Kidney epithelial cell (primary cell): Measurements from ENCODE around the gene THUMPD1. TPM values are rescaled to one million over a fixed set of nuclear protein-coding genes. Genes with fewer than 3 reads are reported as not detected.
"Not testable (repeated sequence)": the region's sequence is repeated elsewhere in the genome, so short reads cannot be mapped to it uniquely, and the experiment has no call there.

Experiments
- DNase-seq: peaks from one replicate; pipeline ENCODE4 v3.0.0-alpha.2; 2010; ENCODE audit warnings: low read depth
- H3K27me3 ChIP-seq: 2 replicates; pipeline ENCODE4 v1.6.0; 2011; ENCODE audit warnings: low read length; ENCODE audit not compliant: control insufficient read depth, insufficient read depth
- H3K36me3 ChIP-seq: 2 replicates; pipeline ENCODE4 v1.5.1; 2011; ENCODE audit warnings: low read length; ENCODE audit not compliant: control insufficient read depth, insufficient read depth
- H3K4me3 ChIP-seq: 2 replicates; pipeline ENCODE4 v1.5.1; 2011; ENCODE audit warnings: low read depth, mild to moderate bottlenecking, control low read depth, low read length
- total RNA-seq: library from RNA; depleted of rRNA; stranded (reverse); fragments of >200 nt; gene quantifications from 2 replicates; pipeline ENCODE4 v1.2.3, GENCODE V29; 2015
- TF ChIP-seq, protein P1 (sequence below): IDR thresholded peaks from 2 replicates; pipeline ENCODE4 v1.5.1; 2011; ENCODE audit warnings: mild to moderate bottlenecking, moderate library complexity, low read length, control low read depth, inconsistent platforms; ENCODE audit not compliant: insufficient read depth, poor library complexity, severe bottlenecking

Gene THUMPD1
- total RNA-seq, 1 donor from 2014 or later, result 70.8 TPM

DNA sequence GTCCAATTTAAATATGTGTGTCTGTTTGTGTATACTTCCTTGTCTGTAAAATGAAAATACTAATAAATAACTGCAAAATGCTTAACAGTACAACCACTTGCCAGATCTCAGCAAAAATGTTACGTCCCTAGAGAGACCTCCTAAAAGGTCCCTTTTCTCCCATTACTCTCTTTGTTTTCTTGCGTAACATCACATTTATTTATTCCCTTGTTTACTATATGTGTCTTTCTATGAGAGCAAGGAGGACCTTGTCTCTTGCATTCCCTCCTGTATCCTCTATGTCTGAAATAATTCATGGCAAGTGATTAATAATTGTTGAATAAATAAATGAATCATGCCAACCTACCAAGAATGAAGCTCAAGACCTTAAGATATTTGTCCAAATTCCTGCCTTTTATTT lies 24.1 kb upstream of the THUMPD1 start:
- H3K27me3 ChIP-seq, result no peaks in the 10 kb centered on the region
- no peak overlapping the region for H3K4me3 ChIP-seq
- TF ChIP-seq, protein P1, sequence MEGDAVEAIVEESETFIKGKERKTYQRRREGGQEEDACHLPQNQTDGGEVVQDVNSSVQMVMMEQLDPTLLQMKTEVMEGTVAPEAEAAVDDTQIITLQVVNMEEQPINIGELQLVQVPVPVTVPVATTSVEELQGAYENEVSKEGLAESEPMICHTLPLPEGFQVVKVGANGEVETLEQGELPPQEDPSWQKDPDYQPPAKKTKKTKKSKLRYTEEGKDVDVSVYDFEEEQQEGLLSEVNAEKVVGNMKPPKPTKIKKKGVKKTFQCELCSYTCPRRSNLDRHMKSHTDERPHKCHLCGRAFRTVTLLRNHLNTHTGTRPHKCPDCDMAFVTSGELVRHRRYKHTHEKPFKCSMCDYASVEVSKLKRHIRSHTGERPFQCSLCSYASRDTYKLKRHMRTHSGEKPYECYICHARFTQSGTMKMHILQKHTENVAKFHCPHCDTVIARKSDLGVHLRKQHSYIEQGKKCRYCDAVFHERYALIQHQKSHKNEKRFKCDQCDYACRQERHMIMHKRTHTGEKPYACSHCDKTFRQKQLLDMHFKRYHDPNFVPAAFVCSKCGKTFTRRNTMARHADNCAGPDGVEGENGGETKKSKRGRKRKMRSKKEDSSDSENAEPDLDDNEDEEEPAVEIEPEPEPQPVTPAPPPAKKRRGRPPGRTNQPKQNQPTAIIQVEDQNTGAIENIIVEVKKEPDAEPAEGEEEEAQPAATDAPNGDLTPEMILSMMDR, result no peak
- H3K36me3 ChIP-seq, result no peaks in the 10 kb centered on the region
- no peak for DNase-seq

DNA sequence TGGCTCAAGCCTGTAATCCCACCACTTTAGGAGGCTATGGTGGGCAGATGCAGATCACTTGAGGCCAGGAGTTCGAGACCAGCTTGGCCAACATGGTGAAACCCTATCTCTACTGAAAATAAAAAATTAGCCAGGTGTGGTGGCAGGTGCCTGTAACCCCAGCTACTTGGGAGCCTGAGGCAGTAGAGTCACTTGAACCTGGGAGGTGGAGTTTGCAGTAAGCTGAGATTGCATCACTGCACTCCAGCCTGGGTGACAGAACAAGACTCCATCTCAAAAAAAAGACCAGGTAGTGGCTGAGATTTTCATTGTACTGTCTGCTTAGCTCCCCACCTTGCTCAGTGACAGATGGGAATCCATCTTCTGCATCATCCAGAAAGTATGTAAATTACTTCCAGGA lies 22.8 kb upstream of the THUMPD1 start:
- DNase-seq, H3K4me3 ChIP-seq, H3K36me3 ChIP-seq, H3K27me3 ChIP-seq: not testable (repeated sequence)

DNA sequence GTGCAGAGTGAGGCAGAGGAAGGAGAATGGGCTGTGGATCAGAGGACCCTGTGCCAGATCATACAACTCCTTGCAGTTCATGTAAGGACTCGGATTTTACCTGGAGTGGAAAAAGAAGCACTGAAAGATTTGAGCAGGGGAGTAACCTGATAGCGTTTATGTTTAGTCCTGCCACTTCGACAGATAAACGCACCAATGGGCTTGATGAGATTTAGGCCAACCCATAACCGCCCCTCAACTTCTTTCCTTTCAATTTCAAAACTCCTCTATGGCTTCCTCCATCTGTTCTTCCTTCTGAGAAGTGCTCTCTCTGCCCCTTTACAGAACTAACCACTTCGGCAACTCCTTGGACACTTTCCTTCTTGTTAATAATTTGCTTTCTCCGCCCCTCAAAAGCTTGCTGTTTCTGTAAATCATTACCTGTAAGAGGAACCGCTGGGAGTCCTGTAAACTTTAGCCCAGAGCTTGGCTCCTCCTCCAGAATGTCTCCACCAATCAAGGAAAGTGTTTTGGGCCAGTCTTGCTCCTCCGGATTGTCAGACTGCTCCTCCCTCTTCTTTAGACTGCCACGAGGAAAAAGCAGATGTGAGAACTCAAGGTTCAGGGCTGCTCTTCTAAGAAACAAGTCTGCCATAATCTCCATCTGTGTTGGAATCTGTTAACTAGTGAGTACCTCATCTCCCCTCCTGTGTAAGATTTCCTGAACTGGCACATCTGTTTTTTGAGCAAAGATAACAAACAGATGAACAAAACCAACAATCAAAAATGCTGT lies 22.0 kb upstream of the THUMPD1 start, which contains the start of gene ACSM3:
Gene ACSM3 (plus strand): TSS at position 554 of the 772 bp plus-strand sequence. CDS start 6,021 bp downstream, outside the sequence.
- H3K27me3 ChIP-seq, result no peaks in the 10 kb centered on the region
- H3K36me3 ChIP-seq, result no peaks in the 10 kb centered on the region
- H3K4me3 ChIP-seq, result peak within 1 kb of the TSS; percentile 30
- DNase-seq, result peak; percentile 93
- TF ChIP-seq, protein P1, result no peak

DNA sequence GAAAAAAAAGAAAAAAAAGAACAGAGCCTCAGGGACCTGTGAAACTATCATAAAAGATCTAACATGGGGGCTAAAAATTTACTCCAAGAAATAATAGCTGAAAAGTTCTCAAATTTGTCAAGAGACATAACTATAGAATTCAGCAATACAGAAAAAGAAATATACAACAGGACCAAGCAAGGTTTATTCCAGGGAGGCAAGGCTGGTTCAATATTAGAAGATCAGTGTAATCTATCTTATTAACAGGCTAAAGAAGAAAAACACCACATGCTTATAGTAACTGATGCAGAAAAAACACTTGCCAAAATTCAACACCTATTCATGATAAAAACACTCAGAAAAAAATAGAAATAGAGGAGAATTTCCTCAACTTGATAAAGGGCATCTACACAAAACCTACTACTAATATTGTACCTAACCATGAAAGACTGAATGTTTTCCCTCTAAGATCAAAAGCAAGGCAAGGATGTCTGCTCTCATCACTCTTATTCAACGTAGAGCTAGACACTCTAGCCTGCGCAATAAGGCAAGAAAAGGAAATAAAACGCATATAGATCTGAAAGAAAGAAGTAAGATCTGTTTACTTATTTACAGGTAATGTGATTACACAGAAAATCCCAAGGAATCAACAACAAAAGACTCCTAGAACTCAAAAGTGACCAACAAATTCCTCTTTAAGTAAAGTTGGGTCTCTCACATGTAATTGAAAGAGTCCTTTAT lies 20.9 kb upstream of the THUMPD1 start:
- Histone ChIP-seq H3K27me3 (no peaks in the 10 kb centered on the region), H3K36me3 (no peaks in the 10 kb centered on the region), H3K4me3 (no peak overlapping the region)
- TF ChIP-seq, protein P1, result no peak
- DNase-seq, result no peak

DNA sequence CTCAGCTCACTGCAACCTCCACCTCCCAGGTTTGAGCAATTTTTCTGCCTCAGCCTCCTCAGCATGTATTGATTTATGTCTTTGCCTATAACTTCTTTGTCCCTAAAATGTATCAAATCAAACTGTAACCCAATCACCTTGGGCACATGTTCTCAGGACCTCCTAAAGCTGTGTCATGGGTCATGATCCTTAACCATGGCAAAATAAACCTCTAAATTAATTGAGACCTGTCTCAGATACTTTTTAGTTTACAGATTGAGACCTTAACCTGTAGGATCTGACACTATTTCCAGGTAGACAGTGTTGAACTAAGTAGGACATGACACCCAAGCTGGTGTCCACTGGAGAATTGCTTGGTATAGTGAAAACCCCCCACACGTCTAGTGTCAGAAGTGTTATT lies 19.6 kb upstream of the THUMPD1 start:
- Histone ChIP-seq H3K27me3 (no peaks in the 10 kb centered on the region), H3K36me3 (no peaks in the 10 kb centered on the region), H3K4me3 (no peak overlapping the region)
- no peak for DNase-seq
- TF ChIP-seq, protein P1, result no peak

DNA sequence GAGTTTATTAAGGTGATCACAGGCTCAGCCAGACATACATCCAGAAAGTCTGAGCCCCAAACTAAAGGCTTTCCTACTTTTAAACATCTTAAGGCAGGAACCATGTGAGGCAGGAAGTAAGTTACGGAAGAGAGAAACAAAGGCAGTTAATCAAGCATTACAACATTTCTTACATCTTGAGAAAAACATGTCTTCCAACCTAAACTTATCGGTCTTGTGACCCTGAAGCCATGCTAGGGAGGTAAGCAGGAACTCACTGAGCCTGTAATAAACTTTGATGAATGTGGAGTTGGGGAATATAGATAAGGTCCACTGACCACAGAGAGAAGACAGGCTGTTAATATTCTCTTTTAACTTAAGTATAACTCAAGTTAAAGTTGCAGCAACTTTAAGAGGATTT lies 18.7 kb upstream of the THUMPD1 start:
- Histone ChIP-seq H3K36me3 (no peaks in the 10 kb centered on the region), H3K27me3 (no peaks in the 10 kb centered on the region), H3K4me3 (no peak overlapping the region)
- TF ChIP-seq, protein P1, result no peak
- DNase-seq, result no peak

DNA sequence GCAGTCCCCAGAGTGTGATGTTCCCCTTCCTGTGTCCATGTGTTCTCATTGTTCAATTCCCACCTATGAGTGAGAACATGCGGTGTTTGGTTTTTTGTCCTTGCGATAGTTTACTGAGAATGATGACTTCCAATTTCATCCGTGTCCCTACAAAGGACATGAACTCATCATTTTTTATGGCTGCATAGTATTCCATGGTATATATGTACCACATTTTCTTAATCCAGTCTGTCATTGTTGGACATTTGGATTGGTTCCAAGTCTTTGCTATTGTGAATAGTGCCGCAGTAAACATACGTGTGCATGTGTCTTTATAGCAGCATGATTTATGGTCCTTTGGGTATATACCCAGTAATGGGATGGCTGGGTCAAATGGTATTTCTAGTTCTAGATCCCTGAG lies 14.2 kb upstream of the THUMPD1 start:
- H3K4me3 ChIP-seq, DNase-seq, H3K36me3 ChIP-seq, H3K27me3 ChIP-seq: not testable (repeated sequence)
